ENCODE results near the gene STX18.

GRCh38 chr4:4554234-4554633 is 12.4 kb upstream of the STX18 start:
- TF ChIP-seq CTCF (IDR thresholded peaks at IDR 0.05; ENCODE audit: low read length) (no peak), EZH2phosphoT487 (IDR thresholded peaks at IDR 0.05; ENCODE audit: low read length) (no peak)
